Measurements from ENCODE around the gene CFAP74. TPM values are rescaled to one million over a fixed set of nuclear protein-coding genes. Genes with fewer than 3 reads are reported as not detected.

The CFAP74 gene
- total RNA-seq, 3 donors from 2014 or later: 0.29 to 0.98 TPM; not detected in 1

GRCh38 chr1:1975535-1975934, 28.1 kb downstream of the CFAP74 start:
- H3K27me3 ChIP-seq: peaks cover 0 to 21% of the 10 kb centered on the region in 2 donors

GRCh38 chr1:1974834-1975233, 28.8 kb downstream of the CFAP74 start:
- Histone ChIP-seq H3K27me3 (peaks cover 0 to 21% of the 10 kb centered on the region in 2 donors), H3K4me3 (no peak overlapping the region)
- intact Hi-C loops (cut with DNase I; ENCODE audit: low total_unique reads): no loop called here

More at GRCh38 chr1:1975535-1975934, 28.1 kb downstream of the CFAP74 start:
- Histone ChIP-seq H3K27ac (no peak overlapping the region), H3K9me3 (no peaks in the 10 kb centered on the region), H3K4me1 (no peaks in the 10 kb centered on the region), H3K4me3 (no peak overlapping the region), H3K36me3 (no peaks in the 10 kb centered on the region)
- DNase-seq (ENCODE audit: low spot score in 2 of 2): no peak
- TF ChIP-seq, protein P1, sequence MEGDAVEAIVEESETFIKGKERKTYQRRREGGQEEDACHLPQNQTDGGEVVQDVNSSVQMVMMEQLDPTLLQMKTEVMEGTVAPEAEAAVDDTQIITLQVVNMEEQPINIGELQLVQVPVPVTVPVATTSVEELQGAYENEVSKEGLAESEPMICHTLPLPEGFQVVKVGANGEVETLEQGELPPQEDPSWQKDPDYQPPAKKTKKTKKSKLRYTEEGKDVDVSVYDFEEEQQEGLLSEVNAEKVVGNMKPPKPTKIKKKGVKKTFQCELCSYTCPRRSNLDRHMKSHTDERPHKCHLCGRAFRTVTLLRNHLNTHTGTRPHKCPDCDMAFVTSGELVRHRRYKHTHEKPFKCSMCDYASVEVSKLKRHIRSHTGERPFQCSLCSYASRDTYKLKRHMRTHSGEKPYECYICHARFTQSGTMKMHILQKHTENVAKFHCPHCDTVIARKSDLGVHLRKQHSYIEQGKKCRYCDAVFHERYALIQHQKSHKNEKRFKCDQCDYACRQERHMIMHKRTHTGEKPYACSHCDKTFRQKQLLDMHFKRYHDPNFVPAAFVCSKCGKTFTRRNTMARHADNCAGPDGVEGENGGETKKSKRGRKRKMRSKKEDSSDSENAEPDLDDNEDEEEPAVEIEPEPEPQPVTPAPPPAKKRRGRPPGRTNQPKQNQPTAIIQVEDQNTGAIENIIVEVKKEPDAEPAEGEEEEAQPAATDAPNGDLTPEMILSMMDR (IDR thresholded peaks at IDR 0.05): no peak
- no peak for TF ChIP-seq POLR2A (IDR thresholded peaks at IDR 0.05)
- TF ChIP-seq POLR2AphosphoS5 (IDR thresholded peaks at IDR 0.05): no peak
- intact Hi-C loops (cut with DNase I; ENCODE audit: low total_unique reads): no loop called here

GRCh38 chr1:1973716-1974642, 29.6 kb downstream of the CFAP74 start:
- intact Hi-C loops (cut with DNase I; ENCODE audit: low total_unique reads): no loop called here
- TF ChIP-seq POLR2A (IDR thresholded peaks at IDR 0.05): no peak
- TF ChIP-seq POLR2AphosphoS5 (IDR thresholded peaks at IDR 0.05): no peak
- TF ChIP-seq, protein P1 (IDR thresholded peaks at IDR 0.05): no peak

More at GRCh38 chr1:1974834-1975233, 28.8 kb downstream of the CFAP74 start:
- Histone ChIP-seq H3K27ac (no peak overlapping the region), H3K4me1 (no peaks in the 10 kb centered on the region), H3K9me3 (no peaks in the 10 kb centered on the region), H3K36me3 (no peaks in the 10 kb centered on the region)
- TF ChIP-seq, protein P1 (IDR thresholded peaks at IDR 0.05): no peak
- TF ChIP-seq POLR2AphosphoS5 (IDR thresholded peaks at IDR 0.05) (no peak), POLR2A (IDR thresholded peaks at IDR 0.05) (no peak)
- no peak for DNase-seq (ENCODE audit: low spot score in 2 of 2)

DNA sequence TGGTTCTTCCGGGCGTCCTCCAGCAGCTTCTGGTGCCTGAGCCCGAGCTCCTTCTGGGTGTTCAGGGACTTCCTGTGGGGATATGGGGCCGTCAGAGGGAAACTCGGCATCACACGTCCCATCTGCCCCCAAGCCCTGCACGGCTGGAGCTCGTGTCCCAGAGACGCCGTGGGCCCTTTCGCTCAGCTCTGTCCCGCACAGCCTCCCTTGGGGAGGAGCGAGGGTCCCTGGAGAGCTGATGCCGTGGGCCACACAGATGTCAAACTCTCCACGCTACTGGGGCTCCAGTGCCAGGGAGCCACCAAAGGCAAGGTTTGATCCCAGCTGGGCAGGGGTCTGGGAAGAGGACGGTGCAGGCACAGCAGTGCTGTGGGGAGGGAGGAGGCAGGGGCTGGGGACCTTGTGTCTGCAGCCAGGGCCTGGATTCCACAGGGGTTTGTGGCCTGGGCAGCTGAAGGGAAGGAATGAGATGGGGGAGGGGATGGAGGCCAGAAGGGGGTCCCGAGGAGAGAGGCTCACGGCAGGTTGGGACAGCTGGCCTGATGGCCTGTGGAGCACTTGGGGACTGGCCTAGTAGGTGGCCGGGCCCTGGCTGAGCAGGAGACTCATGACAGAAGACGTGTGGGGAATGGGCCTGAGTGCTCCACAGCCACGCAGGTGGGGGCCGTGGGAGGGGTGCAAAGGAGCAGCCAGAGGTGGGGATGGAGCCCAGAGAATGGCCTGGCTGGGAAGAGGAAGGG, 30.4 kb downstream of the CFAP74 start:
- TF ChIP-seq POLR2A (IDR thresholded peaks at IDR 0.05): no peak
- TF ChIP-seq, protein P1 (IDR thresholded peaks at IDR 0.05): no peak
- no peak for TF ChIP-seq POLR2AphosphoS5 (IDR thresholded peaks at IDR 0.05)
- H3K27me3 ChIP-seq: peaks cover 0 to 21% of the 10 kb centered on the region in 2 donors
- H3K4me1 ChIP-seq: no peaks in the 10 kb centered on the region
- no peaks in the 10 kb centered on the region for H3K36me3 ChIP-seq
- no peak overlapping the region for H3K27ac ChIP-seq
- no peaks in the 10 kb centered on the region for H3K9me3 ChIP-seq
- H3K4me3 ChIP-seq: no peak overlapping the region
- intact Hi-C loops (cut with DNase I; ENCODE audit: low total_unique reads): no loop called here
- no peak for DNase-seq (ENCODE audit: low spot score in 2 of 2)

More at GRCh38 chr1:1973716-1974642, 29.6 kb downstream of the CFAP74 start:
- H3K9me3 ChIP-seq: no peaks in the 10 kb centered on the region
- H3K4me1 ChIP-seq: no peaks in the 10 kb centered on the region
- no peak overlapping the region for H3K4me3 ChIP-seq
- no peak for DNase-seq (ENCODE audit: low spot score in 2 of 2)
- H3K27ac ChIP-seq: no peak overlapping the region
- peaks cover 0 to 21% of the 10 kb centered on the region in 2 donors for H3K27me3 ChIP-seq
- H3K36me3 ChIP-seq: no peaks in the 10 kb centered on the region
